Left kidney (tissue), 8 donors: ENCODE data around the gene CDK9. TPM values are rescaled to one million over a fixed set of nuclear protein-coding genes. Genes with fewer than 3 reads are reported as not detected.
"Not testable (repeated sequence)": the region's sequence is repeated elsewhere in the genome, so short reads cannot be mapped to it uniquely, and the experiment has no call there.

ENCODE experiments used
- DNase-seq: peaks from one replicate; pipeline ENCODE4 v3.0.0-alpha.2; 2013
- long read RNA-seq, 8 donors: transcript quantifications; one replicate each; lab custom pipeline, GENCODE V29; 2026
- polyA plus RNA-seq: library from polyadenylated mRNA; unstranded; fragments of 120-200 nt; gene quantifications from one replicate; pipeline ENCODE4 v1.2.1, GENCODE V29; 2013; ENCODE audit not compliant: insufficient read length

CDK9 gene
- 72.9 TPM for polyA plus RNA-seq
- long read RNA-seq, donor 1, transcript CDK9-201 (7 exons, 2,463 nt), result major isoform, 19 of 26 reads
- long read RNA-seq, donor 1, partial matches to known transcripts, result 0 of 26 reads
- long read RNA-seq, donor 1, other reads (novel, unspliced or antisense), result 0 of 26 reads
- long read RNA-seq, donor 2, transcript CDK9-201 (7 exons, 2,463 nt), result major isoform, 21 of 30 reads
- long read RNA-seq, donor 2, partial matches to known transcripts, result 6 of 30 reads
- long read RNA-seq, donor 2, other reads (novel, unspliced or antisense), result 0 of 30 reads
- long read RNA-seq, donor 3, transcript CDK9-201 (7 exons, 2,463 nt), result major isoform, 10 of 26 reads
- long read RNA-seq, donor 3, partial matches to known transcripts, result 14 of 26 reads
- long read RNA-seq, donor 3, other reads (novel, unspliced or antisense), result 0 of 26 reads
- long read RNA-seq, donor 4, partial matches to known transcripts, result 0 of 3 reads
- long read RNA-seq, donor 4, other reads (novel, unspliced or antisense), result 0 of 3 reads
- long read RNA-seq, donor 5, transcript CDK9-201 (7 exons, 2,463 nt), result major isoform, 21 of 46 reads
- long read RNA-seq, donor 5, transcript CDK9-205 (2 exons, 458 nt), result minor isoform, 5 of 46 reads
- long read RNA-seq, donor 5, partial matches to known transcripts, result 12 of 46 reads
- long read RNA-seq, donor 5, other reads (novel, unspliced or antisense), result 8 of 46 reads
- long read RNA-seq, donor 6, transcript CDK9-201 (7 exons, 2,463 nt), result major isoform, 17 of 21 reads
- long read RNA-seq, donor 6, partial matches to known transcripts, result 0 of 21 reads
- long read RNA-seq, donor 6, other reads (novel, unspliced or antisense), result 0 of 21 reads
- long read RNA-seq, donor 7, transcript CDK9-201 (7 exons, 2,463 nt), result major isoform, 25 of 45 reads
- long read RNA-seq, donor 7, transcript CDK9-205 (2 exons, 458 nt), result minor isoform, 8 of 45 reads
- long read RNA-seq, donor 7, partial matches to known transcripts, result 6 of 45 reads
- long read RNA-seq, donor 7, other reads (novel, unspliced or antisense), result 6 of 45 reads
- long read RNA-seq, donor 8, transcript CDK9-201 (7 exons, 2,463 nt), result major isoform, 8 of 11 reads
- long read RNA-seq, donor 8, partial matches to known transcripts, result 0 of 11 reads
- long read RNA-seq, donor 8, other reads (novel, unspliced or antisense), result 0 of 11 reads

DNA sequence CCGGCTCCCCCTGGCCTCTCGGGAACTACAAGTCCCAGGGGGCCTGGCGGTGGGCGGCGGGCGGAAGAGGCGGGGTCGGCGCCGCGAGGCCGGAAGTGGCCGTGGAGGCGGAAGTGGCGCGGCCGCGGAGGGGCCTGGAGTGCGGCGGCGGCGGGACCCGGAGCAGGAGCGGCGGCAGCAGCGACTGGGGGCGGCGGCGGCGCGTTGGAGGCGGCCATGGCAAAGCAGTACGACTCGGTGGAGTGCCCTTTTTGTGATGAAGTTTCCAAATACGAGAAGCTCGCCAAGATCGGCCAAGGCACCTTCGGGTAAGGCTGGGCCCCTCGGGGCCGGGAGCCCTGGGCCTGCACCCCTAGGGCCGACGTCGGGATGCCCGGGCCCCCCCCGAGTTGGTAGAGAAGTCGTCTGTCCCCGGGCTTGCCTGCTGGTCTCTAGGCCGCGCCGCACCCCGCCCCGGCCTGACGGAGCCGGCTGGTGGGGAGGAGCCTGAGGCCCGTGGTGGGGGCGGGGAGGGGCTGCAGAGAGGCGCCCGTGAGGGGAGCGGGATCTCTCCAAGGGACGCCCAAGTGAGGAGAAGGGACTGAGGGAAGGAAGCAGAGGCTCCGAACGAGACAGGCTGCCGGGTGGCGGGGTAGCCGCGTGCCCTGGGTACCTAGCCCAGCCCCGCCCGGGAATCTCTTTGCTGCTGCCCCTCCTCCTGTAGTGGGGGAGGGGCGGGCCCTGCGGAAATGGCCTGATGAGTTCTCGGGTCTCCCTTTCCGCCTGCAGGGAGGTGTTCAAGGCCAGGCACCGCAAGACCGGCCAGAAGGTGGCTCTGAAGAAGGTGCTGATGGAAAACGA is at the start of gene CDK9:
Gene CDK9, plus strand, starts transcription at position 102 of the 840 bp plus-strand sequence. Its CDS starts 115 bp downstream, at position 217.
- peak; percentile 90 for DNase-seq

- no peak for DNase-seq
Measured at GRCh38 chr9:127738666-127739065, 47.2 kb upstream of the CDK9 start.

DNA sequence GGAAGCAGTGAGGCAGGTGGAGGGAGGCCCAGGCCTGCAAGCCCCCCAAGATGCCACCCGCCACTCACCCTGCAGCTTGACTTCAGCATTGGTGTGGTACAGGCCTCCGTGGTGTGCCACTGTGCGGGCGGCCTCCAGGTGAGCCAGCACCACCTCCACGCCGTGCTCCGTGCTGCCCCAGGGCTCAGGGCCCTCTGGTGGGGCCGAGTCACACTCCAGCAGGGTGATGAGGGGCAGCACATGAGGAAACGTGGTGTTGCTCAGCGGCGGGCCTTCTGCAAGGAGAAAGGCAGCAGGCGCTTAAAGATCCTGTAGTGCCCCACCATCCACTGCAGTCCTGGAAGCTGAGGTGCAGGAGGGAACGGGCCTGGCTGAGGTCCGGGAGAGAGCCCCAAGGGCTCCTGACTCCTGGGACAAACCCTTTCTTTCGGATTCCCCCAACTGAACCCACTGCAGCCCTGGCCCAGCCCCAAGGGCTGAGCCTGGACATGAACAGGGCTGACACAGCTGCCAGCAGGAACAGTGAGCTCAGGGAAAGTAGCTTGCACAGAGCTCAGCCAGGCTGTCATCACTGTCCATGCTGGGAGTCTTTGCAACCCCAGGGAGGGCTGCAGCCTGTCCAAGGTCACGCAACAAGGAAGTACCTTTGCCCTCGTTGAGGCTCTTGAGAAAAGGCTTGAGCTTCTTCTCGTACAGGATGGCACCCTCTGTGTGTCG is 46.1 kb upstream of the CDK9 start:
- no peak for DNase-seq

- peak; percentile 75 for DNase-seq
Measured at GRCh38 chr9:127741831-127742434, 43.9 kb upstream of the CDK9 start.

- peak; percentile 85 for DNase-seq
Measured at GRCh38 chr9:127742435-127743088, 43.3 kb upstream of the CDK9 start.

- no peak for DNase-seq
Measured at GRCh38 chr9:127744398-127745110, 41.3 kb upstream of the CDK9 start.

DNA sequence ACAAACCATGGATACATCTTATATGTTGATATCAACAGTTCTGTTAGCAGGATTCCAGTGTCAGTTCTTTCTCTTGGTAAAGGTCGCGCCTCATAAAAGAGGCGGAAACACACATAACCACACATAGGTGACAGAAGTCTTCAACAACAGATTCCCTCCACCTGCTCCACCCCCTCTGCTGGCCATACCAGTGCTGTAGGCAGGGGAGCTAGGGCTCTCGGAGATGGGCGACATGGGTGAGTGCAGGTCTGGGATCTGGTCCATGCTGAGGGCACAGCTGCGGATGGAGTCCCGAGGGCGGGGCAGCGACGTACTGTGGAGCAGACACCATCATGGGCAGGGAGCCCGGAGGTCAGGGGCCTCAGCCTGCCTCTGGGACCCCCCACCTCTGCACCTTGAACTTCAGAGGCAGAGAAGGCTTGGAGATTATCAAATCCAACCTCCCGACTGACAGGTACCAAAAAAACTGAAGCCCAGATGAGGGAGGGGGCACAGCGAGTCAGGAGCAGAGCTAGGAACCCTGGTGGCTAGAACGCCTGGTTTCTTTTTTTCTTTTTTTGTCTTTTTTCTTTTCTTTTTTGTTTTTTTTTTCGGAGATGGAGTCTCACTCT is 38.8 kb upstream of the CDK9 start:
- DNase-seq, result no peak

DNA sequence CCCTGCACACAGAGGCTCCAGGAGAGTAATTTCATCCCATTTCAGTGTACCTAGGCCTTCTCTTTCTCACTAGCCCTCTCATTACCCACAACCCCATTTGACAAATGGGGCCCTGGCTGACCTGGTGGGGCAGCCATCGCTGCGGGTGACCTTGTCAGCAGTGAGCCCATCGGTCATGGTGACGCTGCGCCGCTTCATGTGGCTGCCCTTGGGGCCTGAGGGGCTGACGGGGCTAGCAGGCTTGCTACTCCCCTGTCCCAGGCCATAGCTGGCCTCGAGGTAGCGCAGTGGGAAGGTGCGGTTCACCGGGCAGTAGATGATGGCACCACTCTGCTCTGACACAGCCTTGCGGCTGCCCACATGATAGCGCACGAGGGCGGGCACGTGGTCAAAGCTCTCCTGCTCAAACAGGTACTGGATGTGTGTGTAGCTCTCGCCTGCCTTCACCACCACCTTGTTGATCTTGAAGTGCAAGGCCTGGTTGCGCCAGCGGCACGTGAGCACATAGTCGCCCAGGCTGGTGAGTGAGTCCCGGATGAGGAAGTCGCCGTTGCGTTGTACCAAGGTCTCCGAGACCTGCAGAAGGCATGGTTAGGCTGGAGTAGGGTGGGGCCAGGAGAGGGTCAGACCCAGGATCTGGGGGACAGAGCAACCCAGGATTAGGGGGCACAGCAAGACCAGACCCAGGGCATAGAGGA is 36.6 kb upstream of the CDK9 start:
- DNase-seq, result no peak

- no peak for DNase-seq
Measured at GRCh38 chr9:127751269-127752054, 34.4 kb upstream of the CDK9 start.

DNA sequence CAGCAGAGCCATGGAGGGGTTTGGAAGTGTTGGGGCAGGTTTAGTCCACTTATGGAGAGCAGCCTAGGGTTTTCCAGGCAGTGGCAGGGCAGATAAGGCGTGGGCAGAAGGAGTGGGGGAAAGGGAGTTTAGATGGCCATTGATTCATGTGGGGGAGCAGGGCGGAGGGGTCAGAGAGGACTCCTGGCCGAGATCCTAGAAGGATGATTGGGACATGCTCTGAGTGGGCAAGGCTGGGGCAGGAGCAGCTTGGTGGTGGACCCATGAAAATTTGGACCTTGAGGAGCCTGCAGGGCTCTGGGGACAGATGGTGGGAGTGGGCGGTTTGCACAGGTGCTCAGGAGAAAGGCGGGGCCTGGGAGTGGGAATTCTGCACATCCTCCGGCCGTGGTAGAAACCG is 32.7 kb upstream of the CDK9 start:
- no peak for DNase-seq

- no peak for DNase-seq
Measured at GRCh38 chr9:127753622-127754021, 32.2 kb upstream of the CDK9 start.

DNA sequence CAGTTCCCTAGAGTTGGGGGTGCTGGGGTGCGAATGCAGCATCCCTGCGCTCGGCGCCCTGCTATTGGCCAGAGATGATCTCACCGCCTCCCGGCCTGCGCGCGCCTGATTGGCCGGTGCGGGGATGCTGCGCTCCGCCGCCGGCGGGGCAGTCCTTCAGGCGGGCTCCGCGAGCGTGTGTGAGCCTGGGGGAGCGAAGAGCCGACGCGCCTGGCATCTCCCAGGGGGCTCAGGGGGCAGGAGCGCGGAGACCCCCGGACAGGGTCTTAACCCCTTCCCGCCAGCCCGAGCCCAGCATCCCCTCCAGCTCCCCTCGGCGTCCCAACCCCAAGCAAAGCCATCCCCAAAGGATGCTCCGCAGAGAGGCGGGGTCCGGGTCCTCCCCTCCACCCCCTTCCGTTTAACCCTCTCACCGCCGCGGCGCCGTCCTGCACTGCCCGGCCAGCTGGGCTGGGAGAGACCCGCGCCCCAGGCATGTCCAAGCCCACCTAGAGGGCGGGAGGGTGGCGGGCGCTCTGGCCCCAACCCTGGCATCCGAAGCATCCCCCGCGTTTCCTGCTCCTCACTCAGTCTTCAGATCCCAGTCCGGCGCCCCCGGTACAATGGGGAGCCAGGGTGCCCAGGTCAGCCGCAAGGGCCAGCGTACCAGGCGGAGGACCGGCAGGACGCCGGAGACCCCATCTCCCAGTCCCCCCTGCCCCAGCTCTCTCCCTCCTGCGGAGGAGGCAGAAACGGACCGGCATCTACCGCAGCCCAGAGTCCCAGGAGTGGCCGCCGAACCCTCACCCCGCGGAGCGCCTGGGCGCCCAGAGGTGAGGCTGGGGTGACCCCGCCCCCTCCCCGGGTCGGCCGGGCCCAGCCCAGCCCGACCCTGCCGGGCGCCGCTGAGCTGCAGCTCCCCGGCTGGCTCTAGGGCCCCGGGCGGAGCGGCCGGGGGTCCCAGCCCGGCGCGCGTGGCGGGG is 31.5 kb upstream of the CDK9 start:
- no peak for DNase-seq

GRCh38 chr9:127755061-127756060 is 30.5 kb upstream of the CDK9 start:
- no peak for DNase-seq

DNA sequence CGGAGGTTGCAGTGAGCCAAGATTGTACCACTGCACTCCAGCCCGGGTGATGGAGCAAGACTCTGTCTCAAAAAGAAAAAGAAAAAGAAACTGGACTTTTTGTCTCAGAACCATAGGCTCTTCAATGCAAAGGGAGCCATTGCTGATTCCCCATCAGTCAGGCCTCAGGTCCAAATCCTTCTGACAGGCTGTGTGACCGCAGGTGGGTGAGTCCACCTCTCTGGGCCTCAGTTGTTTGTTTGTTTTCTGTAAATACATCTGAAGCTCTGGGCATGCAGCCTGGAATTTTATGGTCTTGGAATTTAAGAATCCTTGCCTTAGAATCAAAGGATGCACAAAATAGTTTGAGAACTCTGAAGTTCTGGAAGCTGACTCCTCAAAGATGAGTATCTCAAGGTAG is 29.6 kb upstream of the CDK9 start:
- no peak for DNase-seq

DNA sequence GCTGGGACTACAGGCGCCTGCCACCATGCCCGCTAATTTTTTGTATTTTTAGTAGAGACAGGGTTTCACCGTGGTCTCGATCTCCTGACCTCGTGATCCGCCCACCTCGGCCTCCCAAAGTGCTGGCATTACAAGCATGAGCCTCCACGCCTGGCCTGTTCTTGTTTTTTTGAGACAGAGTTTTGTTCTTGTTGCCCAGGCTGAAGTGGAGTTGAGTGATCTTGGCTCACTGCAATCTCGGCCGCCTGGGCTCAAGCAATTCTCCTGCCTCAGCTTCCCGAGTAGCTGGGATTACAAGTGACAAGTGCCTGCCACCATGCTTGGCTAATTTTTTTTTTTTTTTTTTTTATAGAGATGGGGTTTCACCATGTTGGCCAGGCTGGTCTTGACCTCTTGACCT is 29.1 kb upstream of the CDK9 start:
- not testable (repeated sequence) for DNase-seq
